Measurements from ENCODE around the gene HDAC11.

GRCh38 chr3:13506239-13506638 is 26.1 kb downstream of the HDAC11 start:
- TF ChIP-seq EZH2 (IDR thresholded peaks at IDR 0.05; ENCODE audit: insufficient read depth, poor library complexity, severe bottlenecking) (no peak), EZH2phosphoT487 (IDR thresholded peaks at IDR 0.05; ENCODE audit: insufficient read depth, low read depth) (no peak)

Measured in GM23248 (cell line).